HEK293 (cell line): Measurements from ENCODE around the gene C6orf163.

Experiments used
- CTCF ChIA-PET: fragments of 350-600 bp; formaldehyde crosslinking; extraction: SDS; loops from one replicate; lab custom pipeline; 2021; ENCODE audit warnings: antibody characterized with exemption; lab: Yijun Ruan, JAX
- POLR2A ChIA-PET: fragments of 300-600 bp; formaldehyde crosslinking; extraction: SDS; loops from one replicate; lab custom pipeline; 2020; ENCODE audit warnings: antibody characterized with exemption, inconsistent platforms; lab: Yijun Ruan, JAX
- H3K27ac ChIP-seq: fragments of 200-500 bp; sonication (Bioruptor generic); 2 replicates; pipeline ENCODE4 v1.5.1; 2014; ENCODE audit warnings: low read depth, low read length, control low read depth, inconsistent platforms; ENCODE audit errors: extremely low read depth
- H3K36me3 ChIP-seq, 2 experiments: fragments of 200-500 bp in 1 of 2; sonication (Bioruptor generic) in 1 of 2; 1 replicate in 1 of 2; 2 replicates in 1 of 2; pipeline ENCODE4 v1.5.1; 2014 to 2017; ENCODE audit warnings: inconsistent platforms in 2 of 2, low read length in 2 of 2; ENCODE audit not compliant: control insufficient read depth in 2 of 2, insufficient read depth in 1 of 2
- H3K4me1 ChIP-seq: fragments of 200-500 bp; sonication (Bioruptor generic); 2 replicates; pipeline ENCODE4 v1.5.1; 2014; ENCODE audit warnings: mild to moderate bottlenecking, low read length, inconsistent platforms; ENCODE audit not compliant: control insufficient read depth, insufficient read depth
- H3K4me3 ChIP-seq: 2 replicates; pipeline ENCODE4 v1.5.1; 2011; ENCODE audit warnings: low read depth, mild to moderate bottlenecking, control low read depth, low read length, moderate library complexity
- H3K9me3 ChIP-seq: fragments of 200-500 bp; sonication (Bioruptor generic); 2 replicates; pipeline ENCODE4 v1.5.1; 2014; ENCODE audit warnings: low read depth, low read length, inconsistent platforms; ENCODE audit not compliant: control insufficient read depth, insufficient read depth
- ELK4 ChIP-seq: IDR thresholded peaks from 2 replicates; pipeline ENCODE4 v1.6.1; 2011; ENCODE audit warnings: mild to moderate bottlenecking, low read depth, low read length, borderline replicate concordance
- INSM2 ChIP-seq: fragments of 450-650 bp; formaldehyde crosslinking; IDR thresholded peaks from 2 replicates; pipeline ENCODE4 v1.5.1; 2016; ENCODE audit warnings: missing biosample characterization, missing genetic modification characterization
- ZEB2 ChIP-seq: fragments of 450-650 bp; formaldehyde crosslinking; IDR thresholded peaks from 2 replicates; pipeline ENCODE4 v1.5.1; 2016; ENCODE audit warnings: missing biosample characterization, missing genetic modification characterization
- ZNF148 ChIP-seq: fragments of 450-650 bp; formaldehyde crosslinking; IDR thresholded peaks from 2 replicates; pipeline ENCODE4 v1.5.0; 2017; ENCODE audit warnings: missing biosample characterization, missing genetic modification characterization, borderline replicate concordance
- ZNF2 ChIP-seq: fragments of 450-650 bp; formaldehyde crosslinking; IDR thresholded peaks from 2 replicates; pipeline ENCODE4 v1.5.1; 2016; ENCODE audit warnings: missing biosample characterization, missing genetic modification characterization
- ZNF514 ChIP-seq: fragments of 450-650 bp; formaldehyde crosslinking; IDR thresholded peaks from 2 replicates; pipeline ENCODE4 v1.5.1; 2016; ENCODE audit warnings: missing biosample characterization, missing genetic modification characterization
- ZNF518A ChIP-seq: fragments of 450-650 bp; formaldehyde crosslinking; conservative IDR thresholded peaks from 2 replicates; pipeline ENCODE4 v1.5.1; 2016; ENCODE audit warnings: low read depth, missing biosample characterization, missing genetic modification characterization
- ZNF768 ChIP-seq: fragments of 450-650 bp; formaldehyde crosslinking; IDR thresholded peaks from 2 replicates; pipeline ENCODE4 v1.5.1; 2018; ENCODE audit warnings: missing biosample characterization, mild to moderate bottlenecking, missing genetic modification characterization
- ZSCAN5A ChIP-seq: fragments of 450-650 bp; formaldehyde crosslinking; IDR thresholded peaks from 2 replicates; pipeline ENCODE4 v1.5.1; 2016; ENCODE audit warnings: missing biosample characterization, missing genetic modification characterization

Gene C6orf163

GRCh38 chr6:87395431-87395830 lies 50.8 kb downstream of the C6orf163 start:
- TF ChIP-seq ELK4 = no peak
- no peak for TF ChIP-seq ZNF148
- no peak for TF ChIP-seq ZEB2
- no peak for TF ChIP-seq ZNF518A (tag by site-specific recombination)
- TF ChIP-seq ZNF2 = no peak
- ChIA-PET CTCF (interaction anchor here (0.7 kb wide), 1 partner anchor 542 kb away, joined by 4 read pairs; no protein-coding TSS in a partner anchor), POLR2A (no interaction called here)
- Histone ChIP-seq H3K4me3 (no peak overlapping the region), H3K9me3 (no peaks in the 10 kb centered on the region), H3K36me3 (no peaks in the 10 kb centered on the region), H3K27ac (no peak overlapping the region), H3K4me1 (no peaks in the 10 kb centered on the region)

- ChIA-PET CTCF (interaction anchor here (0.6 to 1.5 kb wide), 3 partner anchors 22 to 189 kb away, joined by 3 read pairs; no protein-coding TSS in a partner anchor), POLR2A (no interaction called here)
- H3K27ac ChIP-seq = no peak overlapping the region
- no peak overlapping the region for H3K4me3 ChIP-seq
- H3K9me3 ChIP-seq = no peaks in the 10 kb centered on the region
- no peaks in the 10 kb centered on the region for H3K36me3 ChIP-seq
- TF ChIP-seq ZSCAN5A (tag by site-specific recombination) (no peak), INSM2 (tag by site-specific recombination) (no peak), ZNF514 (no peak), ZNF768 (no peak)
- no peaks in the 10 kb centered on the region for H3K4me1 ChIP-seq
Observed at GRCh38 chr6:87396595-87397392, 52.2 kb downstream of the C6orf163 start.
